WTC11 (cell line): ENCODE data around the gene ABI3. TPM values are rescaled to one million over a fixed set of nuclear protein-coding genes. Genes with fewer than 3 reads are reported as not detected.

Source experiments
- ATAC-seq: fragments of 200-7000 bp; cut with Tn5 transposase; 2 replicates; pipeline ENCODE4 v1.10.0; 2021; ENCODE audit warnings: mild to moderate bottlenecking, moderate library complexity
- CTCF ChIA-PET: fragments of 300-600 bp; sonication (Branson Sonifier 250); formaldehyde crosslinking; loops from one replicate; lab custom pipeline; 2021; ENCODE audit warnings: antibody characterized with exemption; lab: Charles Lee
- POLR2A ChIA-PET: fragments of 350-600 bp; sonication (Branson Sonifier 250); formaldehyde crosslinking; loops from one replicate; lab custom pipeline; 2021; ENCODE audit warnings: antibody characterized with exemption; lab: Charles Lee
- DNase-seq: peaks from one replicate; pipeline ENCODE4 v3.0.0; 2021; ENCODE audit warnings: low spot score
- H3K27ac Mint-ChIP-seq: 2 replicates; pipeline ENCODE4 v1.8.0; 2021; ENCODE audit warnings: mixed read lengths
- H3K27me3 Mint-ChIP-seq: 2 replicates; pipeline ENCODE4 v1.8.0; 2021; ENCODE audit warnings: low read depth, mild to moderate bottlenecking, moderate library complexity, mixed read lengths
- H3K36me3 Mint-ChIP-seq: 2 replicates; pipeline ENCODE4 v1.8.0; 2021; ENCODE audit warnings: mixed read lengths
- H3K4me1 Mint-ChIP-seq: 2 replicates; pipeline ENCODE4 v1.8.0; 2022; ENCODE audit warnings: mixed read lengths
- H3K4me3 Mint-ChIP-seq: 2 replicates; pipeline ENCODE4 v1.8.0; 2021; ENCODE audit warnings: mild to moderate bottlenecking, moderate library complexity, mixed read lengths
- H3K9me3 Mint-ChIP-seq: 2 replicates; pipeline ENCODE4 v1.8.0; 2021; ENCODE audit warnings: mixed read lengths
- EMX1 ChIP-seq: fragments of 250-450 bp; sonication (Bioruptor Pico); IDR thresholded peaks from 2 replicates; pipeline ENCODE4 v1.8.0; 2021; ENCODE audit warnings: mild to moderate bottlenecking
- GABPB1 ChIP-seq: sonication (generic); formaldehyde crosslinking; IDR thresholded peaks from 2 replicates; pipeline ENCODE4 v1.8.1; 2023; ENCODE audit warnings: mild to moderate bottlenecking, missing genetic modification reagents
- NFATC4 ChIP-seq: fragments of 250-450 bp; sonication (Bioruptor Pico); IDR thresholded peaks from 2 replicates; pipeline ENCODE4 v1.9.0; 2021; ENCODE audit warnings: mild to moderate bottlenecking
- OVOL2 ChIP-seq: fragments of 250-450 bp; sonication (Bioruptor Pico); IDR thresholded peaks from 2 replicates; pipeline ENCODE4 v1.9.0; 2021; ENCODE audit warnings: mild to moderate bottlenecking, borderline replicate concordance
- SMAD3 ChIP-seq: sonication (generic); formaldehyde crosslinking; IDR thresholded peaks from 2 replicates; pipeline ENCODE4 v1.8.0; 2022; ENCODE audit warnings: missing genetic modification reagents, mild to moderate bottlenecking, borderline replicate concordance
- TCF7 ChIP-seq: sonication (generic); formaldehyde crosslinking; IDR thresholded peaks from 2 replicates; pipeline ENCODE4 v1.8.0; 2022; ENCODE audit warnings: mild to moderate bottlenecking, low read depth, missing genetic modification reagents, moderate library complexity
- TEAD1 ChIP-seq: sonication (generic); formaldehyde crosslinking; IDR thresholded peaks from 2 replicates; pipeline ENCODE4 v1.8.0; 2022; ENCODE audit warnings: mild to moderate bottlenecking, missing genetic modification reagents
- ZNF121 ChIP-seq: sonication (generic); formaldehyde crosslinking; IDR thresholded peaks from 2 replicates; pipeline ENCODE4 v1.8.0; 2023; ENCODE audit warnings: missing genetic modification reagents
- ZNF416 ChIP-seq: fragments of 250-450 bp; sonication (Bioruptor Pico); IDR thresholded peaks from 2 replicates; pipeline ENCODE4 v1.9.0; 2021; ENCODE audit warnings: mild to moderate bottlenecking, inconsistent platforms
- total RNA-seq: library from RNA; stranded (reverse); gene quantifications from 3 replicates; pipeline ENCODE4 v1.2.3, GENCODE V29; 2021
- TF ChIP-seq, protein P1 (sequence below): fragments of 200-600 bp; IDR thresholded peaks from 2 replicates; pipeline ENCODE4 v1.8.0; 2022; ENCODE audit warnings: antibody characterized with exemption
- TF ChIP-seq, protein P2 (sequence below): sonication (generic); formaldehyde crosslinking; IDR thresholded peaks from 2 replicates; pipeline ENCODE4 v1.8.1; 2023; ENCODE audit warnings: mild to moderate bottlenecking, missing genetic modification reagents
- TF ChIP-seq, protein P3 (sequence below): fragments of 250-450 bp; sonication (Bioruptor Pico); IDR thresholded peaks from 2 replicates; pipeline ENCODE4 v1.9.0; 2021; ENCODE audit warnings: mild to moderate bottlenecking, borderline replicate concordance
- TF ChIP-seq, protein P4 (sequence below): fragments of 250-450 bp; sonication (Bioruptor Pico); IDR thresholded peaks from 2 replicates; pipeline ENCODE4 v1.8.0; 2021; ENCODE audit warnings: mild to moderate bottlenecking
- TF ChIP-seq, protein P5 (sequence below): sonication (generic); formaldehyde crosslinking; IDR thresholded peaks from 2 replicates; pipeline ENCODE4 v1.8.0; 2022; ENCODE audit warnings: mild to moderate bottlenecking, missing genetic modification reagents
- TF ChIP-seq, protein P6 (sequence below): sonication (generic); formaldehyde crosslinking; IDR thresholded peaks from 2 replicates; pipeline ENCODE4 v1.8.0; 2023; ENCODE audit warnings: missing genetic modification reagents, mild to moderate bottlenecking, borderline replicate concordance
- TF ChIP-seq, protein P7 (sequence below): sonication (generic); formaldehyde crosslinking; IDR thresholded peaks from 2 replicates; pipeline ENCODE4 v1.8.0; 2023; ENCODE audit warnings: mild to moderate bottlenecking, missing genetic modification reagents

The ABI3 gene
- total RNA-seq, 1 experiment from 2014 or later, result 1.5 TPM

DNA sequence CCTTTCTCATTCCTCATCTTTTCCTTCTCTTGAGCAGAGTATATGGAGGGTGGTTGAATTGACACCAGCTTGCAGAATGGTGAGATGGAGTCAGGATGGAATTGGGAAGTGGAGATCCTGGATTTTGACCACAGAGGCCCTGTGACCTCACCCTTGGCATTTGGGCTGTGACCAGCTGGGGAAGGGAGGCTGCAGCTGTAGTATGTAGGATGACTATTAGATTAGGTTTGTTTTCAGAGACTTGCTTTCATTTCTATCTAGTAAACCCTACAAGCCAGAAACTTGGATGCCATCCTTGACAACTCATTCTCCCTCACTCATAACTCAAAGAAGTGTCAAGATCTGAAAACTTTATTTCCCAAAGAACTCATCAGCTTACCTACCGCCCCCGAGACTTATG, 6.0 kb upstream of the ABI3 start:
- peaks cover 18% of the 10 kb centered on the region for H3K27me3 Mint-ChIP-seq
- H3K27ac Mint-ChIP-seq, result no peak overlapping the region
- H3K36me3 Mint-ChIP-seq, result no peaks in the 10 kb centered on the region
- TF ChIP-seq OVOL2 (CRISPR knock-in tag), result no peak
- TF ChIP-seq, all 79 proteins: peak for 0
- POLR2A ChIA-PET, result no interaction called here
- Mint-ChIP-seq H3K4me1 (peaks cover 9% of the 10 kb centered on the region), H3K9me3 (no peaks in the 10 kb centered on the region), H3K4me3 (no peak overlapping the region)
- CTCF ChIA-PET, result no interaction called here
- ATAC-seq (no peak), DNase-seq (no peak)

DNA sequence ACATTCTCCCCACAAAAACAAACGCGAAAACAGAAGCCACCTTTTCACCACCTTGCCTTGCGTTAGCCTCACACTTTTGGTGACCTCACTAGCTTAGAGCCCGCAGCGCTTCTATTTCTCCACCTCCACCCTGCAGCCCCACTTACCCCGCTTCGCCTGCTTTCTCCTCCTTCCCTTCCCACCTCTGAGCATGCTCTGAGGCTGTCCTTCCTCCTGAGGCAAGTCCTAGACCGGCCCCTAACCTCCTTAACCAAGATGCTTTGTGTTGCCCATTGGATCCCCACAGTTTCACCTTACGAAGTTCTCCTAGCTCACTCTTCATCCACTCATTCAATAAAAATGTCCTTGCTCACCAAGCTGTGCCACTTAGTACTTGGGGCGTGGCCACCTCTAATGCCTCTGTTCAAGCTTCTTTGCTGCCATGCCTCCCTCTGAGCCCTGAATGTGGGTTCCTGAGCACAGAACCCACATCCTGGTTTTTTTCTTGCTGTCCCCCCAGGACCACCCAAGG, 1.4 kb upstream of the ABI3 start:
- no peak for DNase-seq
- Mint-ChIP-seq H3K27ac (no peak overlapping the region), H3K9me3 (no peaks in the 10 kb centered on the region), H3K27me3 (peaks cover 19% of the 10 kb centered on the region; the same call in 1 of the 2 replicates), H3K4me1 (peaks cover 37% of the 10 kb centered on the region), H3K4me3 (no peak overlapping the region), H3K36me3 (no peaks in the 10 kb centered on the region)
- POLR2A ChIA-PET, result interaction anchor here (0.8 kb wide), 1 partner anchor 156 kb away, joined by 3 read pairs; no protein-coding TSS in a partner anchor
- no peak for ATAC-seq
- CTCF ChIA-PET, result interaction anchor here (1.0 to 1.4 kb wide), 2 partner anchors 20 to 324 kb away, joined by 3 read pairs; no protein-coding TSS in a partner anchor
- TF ChIP-seq, protein P1, sequence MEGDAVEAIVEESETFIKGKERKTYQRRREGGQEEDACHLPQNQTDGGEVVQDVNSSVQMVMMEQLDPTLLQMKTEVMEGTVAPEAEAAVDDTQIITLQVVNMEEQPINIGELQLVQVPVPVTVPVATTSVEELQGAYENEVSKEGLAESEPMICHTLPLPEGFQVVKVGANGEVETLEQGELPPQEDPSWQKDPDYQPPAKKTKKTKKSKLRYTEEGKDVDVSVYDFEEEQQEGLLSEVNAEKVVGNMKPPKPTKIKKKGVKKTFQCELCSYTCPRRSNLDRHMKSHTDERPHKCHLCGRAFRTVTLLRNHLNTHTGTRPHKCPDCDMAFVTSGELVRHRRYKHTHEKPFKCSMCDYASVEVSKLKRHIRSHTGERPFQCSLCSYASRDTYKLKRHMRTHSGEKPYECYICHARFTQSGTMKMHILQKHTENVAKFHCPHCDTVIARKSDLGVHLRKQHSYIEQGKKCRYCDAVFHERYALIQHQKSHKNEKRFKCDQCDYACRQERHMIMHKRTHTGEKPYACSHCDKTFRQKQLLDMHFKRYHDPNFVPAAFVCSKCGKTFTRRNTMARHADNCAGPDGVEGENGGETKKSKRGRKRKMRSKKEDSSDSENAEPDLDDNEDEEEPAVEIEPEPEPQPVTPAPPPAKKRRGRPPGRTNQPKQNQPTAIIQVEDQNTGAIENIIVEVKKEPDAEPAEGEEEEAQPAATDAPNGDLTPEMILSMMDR, result no peak
- TF ChIP-seq GABPB1 (no peak), ZNF416 (no peak), EMX1 (CRISPR knock-in tag) (no peak), TEAD1 (CRISPR knock-in tag) (no peak), ZNF121 (no peak), NFATC4 (CRISPR knock-in tag) (no peak), SMAD3 (no peak), TCF7 (CRISPR knock-in tag) (no peak)
- TF ChIP-seq, protein P2, sequence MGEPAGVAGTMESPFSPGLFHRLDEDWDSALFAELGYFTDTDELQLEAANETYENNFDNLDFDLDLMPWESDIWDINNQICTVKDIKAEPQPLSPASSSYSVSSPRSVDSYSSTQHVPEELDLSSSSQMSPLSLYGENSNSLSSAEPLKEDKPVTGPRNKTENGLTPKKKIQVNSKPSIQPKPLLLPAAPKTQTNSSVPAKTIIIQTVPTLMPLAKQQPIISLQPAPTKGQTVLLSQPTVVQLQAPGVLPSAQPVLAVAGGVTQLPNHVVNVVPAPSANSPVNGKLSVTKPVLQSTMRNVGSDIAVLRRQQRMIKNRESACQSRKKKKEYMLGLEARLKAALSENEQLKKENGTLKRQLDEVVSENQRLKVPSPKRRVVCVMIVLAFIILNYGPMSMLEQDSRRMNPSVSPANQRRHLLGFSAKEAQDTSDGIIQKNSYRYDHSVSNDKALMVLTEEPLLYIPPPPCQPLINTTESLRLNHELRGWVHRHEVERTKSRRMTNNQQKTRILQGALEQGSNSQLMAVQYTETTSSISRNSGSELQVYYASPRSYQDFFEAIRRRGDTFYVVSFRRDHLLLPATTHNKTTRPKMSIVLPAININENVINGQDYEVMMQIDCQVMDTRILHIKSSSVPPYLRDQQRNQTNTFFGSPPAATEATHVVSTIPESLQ, result no peak
- TF ChIP-seq, protein P3, sequence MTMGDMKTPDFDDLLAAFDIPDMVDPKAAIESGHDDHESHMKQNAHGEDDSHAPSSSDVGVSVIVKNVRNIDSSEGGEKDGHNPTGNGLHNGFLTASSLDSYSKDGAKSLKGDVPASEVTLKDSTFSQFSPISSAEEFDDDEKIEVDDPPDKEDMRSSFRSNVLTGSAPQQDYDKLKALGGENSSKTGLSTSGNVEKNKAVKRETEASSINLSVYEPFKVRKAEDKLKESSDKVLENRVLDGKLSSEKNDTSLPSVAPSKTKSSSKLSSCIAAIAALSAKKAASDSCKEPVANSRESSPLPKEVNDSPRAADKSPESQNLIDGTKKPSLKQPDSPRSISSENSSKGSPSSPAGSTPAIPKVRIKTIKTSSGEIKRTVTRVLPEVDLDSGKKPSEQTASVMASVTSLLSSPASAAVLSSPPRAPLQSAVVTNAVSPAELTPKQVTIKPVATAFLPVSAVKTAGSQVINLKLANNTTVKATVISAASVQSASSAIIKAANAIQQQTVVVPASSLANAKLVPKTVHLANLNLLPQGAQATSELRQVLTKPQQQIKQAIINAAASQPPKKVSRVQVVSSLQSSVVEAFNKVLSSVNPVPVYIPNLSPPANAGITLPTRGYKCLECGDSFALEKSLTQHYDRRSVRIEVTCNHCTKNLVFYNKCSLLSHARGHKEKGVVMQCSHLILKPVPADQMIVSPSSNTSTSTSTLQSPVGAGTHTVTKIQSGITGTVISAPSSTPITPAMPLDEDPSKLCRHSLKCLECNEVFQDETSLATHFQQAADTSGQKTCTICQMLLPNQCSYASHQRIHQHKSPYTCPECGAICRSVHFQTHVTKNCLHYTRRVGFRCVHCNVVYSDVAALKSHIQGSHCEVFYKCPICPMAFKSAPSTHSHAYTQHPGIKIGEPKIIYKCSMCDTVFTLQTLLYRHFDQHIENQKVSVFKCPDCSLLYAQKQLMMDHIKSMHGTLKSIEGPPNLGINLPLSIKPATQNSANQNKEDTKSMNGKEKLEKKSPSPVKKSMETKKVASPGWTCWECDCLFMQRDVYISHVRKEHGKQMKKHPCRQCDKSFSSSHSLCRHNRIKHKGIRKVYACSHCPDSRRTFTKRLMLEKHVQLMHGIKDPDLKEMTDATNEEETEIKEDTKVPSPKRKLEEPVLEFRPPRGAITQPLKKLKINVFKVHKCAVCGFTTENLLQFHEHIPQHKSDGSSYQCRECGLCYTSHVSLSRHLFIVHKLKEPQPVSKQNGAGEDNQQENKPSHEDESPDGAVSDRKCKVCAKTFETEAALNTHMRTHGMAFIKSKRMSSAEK (CRISPR knock-in tag), result no peak
- TF ChIP-seq, protein P4, sequence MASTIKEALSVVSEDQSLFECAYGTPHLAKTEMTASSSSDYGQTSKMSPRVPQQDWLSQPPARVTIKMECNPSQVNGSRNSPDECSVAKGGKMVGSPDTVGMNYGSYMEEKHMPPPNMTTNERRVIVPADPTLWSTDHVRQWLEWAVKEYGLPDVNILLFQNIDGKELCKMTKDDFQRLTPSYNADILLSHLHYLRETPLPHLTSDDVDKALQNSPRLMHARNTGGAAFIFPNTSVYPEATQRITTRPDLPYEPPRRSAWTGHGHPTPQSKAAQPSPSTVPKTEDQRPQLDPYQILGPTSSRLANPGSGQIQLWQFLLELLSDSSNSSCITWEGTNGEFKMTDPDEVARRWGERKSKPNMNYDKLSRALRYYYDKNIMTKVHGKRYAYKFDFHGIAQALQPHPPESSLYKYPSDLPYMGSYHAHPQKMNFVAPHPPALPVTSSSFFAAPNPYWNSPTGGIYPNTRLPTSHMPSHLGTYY (CRISPR knock-in tag), result no peak
- TF ChIP-seq, protein P5, sequence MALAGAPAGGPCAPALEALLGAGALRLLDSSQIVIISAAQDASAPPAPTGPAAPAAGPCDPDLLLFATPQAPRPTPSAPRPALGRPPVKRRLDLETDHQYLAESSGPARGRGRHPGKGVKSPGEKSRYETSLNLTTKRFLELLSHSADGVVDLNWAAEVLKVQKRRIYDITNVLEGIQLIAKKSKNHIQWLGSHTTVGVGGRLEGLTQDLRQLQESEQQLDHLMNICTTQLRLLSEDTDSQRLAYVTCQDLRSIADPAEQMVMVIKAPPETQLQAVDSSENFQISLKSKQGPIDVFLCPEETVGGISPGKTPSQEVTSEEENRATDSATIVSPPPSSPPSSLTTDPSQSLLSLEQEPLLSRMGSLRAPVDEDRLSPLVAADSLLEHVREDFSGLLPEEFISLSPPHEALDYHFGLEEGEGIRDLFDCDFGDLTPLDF (CRISPR knock-in tag), result no peak
- TF ChIP-seq, protein P6, sequence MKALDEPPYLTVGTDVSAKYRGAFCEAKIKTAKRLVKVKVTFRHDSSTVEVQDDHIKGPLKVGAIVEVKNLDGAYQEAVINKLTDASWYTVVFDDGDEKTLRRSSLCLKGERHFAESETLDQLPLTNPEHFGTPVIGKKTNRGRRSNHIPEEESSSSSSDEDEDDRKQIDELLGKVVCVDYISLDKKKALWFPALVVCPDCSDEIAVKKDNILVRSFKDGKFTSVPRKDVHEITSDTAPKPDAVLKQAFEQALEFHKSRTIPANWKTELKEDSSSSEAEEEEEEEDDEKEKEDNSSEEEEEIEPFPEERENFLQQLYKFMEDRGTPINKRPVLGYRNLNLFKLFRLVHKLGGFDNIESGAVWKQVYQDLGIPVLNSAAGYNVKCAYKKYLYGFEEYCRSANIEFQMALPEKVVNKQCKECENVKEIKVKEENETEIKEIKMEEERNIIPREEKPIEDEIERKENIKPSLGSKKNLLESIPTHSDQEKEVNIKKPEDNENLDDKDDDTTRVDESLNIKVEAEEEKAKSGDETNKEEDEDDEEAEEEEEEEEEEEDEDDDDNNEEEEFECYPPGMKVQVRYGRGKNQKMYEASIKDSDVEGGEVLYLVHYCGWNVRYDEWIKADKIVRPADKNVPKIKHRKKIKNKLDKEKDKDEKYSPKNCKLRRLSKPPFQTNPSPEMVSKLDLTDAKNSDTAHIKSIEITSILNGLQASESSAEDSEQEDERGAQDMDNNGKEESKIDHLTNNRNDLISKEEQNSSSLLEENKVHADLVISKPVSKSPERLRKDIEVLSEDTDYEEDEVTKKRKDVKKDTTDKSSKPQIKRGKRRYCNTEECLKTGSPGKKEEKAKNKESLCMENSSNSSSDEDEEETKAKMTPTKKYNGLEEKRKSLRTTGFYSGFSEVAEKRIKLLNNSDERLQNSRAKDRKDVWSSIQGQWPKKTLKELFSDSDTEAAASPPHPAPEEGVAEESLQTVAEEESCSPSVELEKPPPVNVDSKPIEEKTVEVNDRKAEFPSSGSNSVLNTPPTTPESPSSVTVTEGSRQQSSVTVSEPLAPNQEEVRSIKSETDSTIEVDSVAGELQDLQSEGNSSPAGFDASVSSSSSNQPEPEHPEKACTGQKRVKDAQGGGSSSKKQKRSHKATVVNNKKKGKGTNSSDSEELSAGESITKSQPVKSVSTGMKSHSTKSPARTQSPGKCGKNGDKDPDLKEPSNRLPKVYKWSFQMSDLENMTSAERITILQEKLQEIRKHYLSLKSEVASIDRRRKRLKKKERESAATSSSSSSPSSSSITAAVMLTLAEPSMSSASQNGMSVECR (CRISPR knock-in tag), result no peak
- TF ChIP-seq, protein P7, sequence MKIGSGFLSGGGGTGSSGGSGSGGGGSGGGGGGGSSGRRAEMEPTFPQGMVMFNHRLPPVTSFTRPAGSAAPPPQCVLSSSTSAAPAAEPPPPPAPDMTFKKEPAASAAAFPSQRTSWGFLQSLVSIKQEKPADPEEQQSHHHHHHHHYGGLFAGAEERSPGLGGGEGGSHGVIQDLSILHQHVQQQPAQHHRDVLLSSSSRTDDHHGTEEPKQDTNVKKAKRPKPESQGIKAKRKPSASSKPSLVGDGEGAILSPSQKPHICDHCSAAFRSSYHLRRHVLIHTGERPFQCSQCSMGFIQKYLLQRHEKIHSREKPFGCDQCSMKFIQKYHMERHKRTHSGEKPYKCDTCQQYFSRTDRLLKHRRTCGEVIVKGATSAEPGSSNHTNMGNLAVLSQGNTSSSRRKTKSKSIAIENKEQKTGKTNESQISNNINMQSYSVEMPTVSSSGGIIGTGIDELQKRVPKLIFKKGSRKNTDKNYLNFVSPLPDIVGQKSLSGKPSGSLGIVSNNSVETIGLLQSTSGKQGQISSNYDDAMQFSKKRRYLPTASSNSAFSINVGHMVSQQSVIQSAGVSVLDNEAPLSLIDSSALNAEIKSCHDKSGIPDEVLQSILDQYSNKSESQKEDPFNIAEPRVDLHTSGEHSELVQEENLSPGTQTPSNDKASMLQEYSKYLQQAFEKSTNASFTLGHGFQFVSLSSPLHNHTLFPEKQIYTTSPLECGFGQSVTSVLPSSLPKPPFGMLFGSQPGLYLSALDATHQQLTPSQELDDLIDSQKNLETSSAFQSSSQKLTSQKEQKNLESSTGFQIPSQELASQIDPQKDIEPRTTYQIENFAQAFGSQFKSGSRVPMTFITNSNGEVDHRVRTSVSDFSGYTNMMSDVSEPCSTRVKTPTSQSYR, result no peak
